DND-41 (cell line): ENCODE data around the gene ARRDC1.
A peak's percentile ranks its signal among the peaks of the same experiment; 100 is the strongest.

Experiments
- ATAC-seq: fragments of 200-7000 bp; cut with Tn5 transposase; 3 replicates; pipeline ENCODE4 v1.9.1; 2021; ENCODE audit warnings: low read depth; ENCODE audit not compliant: insufficient read depth
- DNase-seq: peaks from one replicate; pipeline ENCODE4 v3.0.0-alpha.2; 2020
- H2AFZ ChIP-seq: 2 replicates; pipeline ENCODE4 v1.6.0; 2012; ENCODE audit warnings: low read depth, low read length
- H3K27ac ChIP-seq: 2 replicates; pipeline ENCODE4 v1.5.1; 2012; ENCODE audit warnings: low read length, inconsistent platforms
- H3K27me3 ChIP-seq: fragments of 200-600 bp; sonication (generic); 2 replicates; pipeline ENCODE4 v1.6.0; 2012; ENCODE audit warnings: low read length, mild to moderate bottlenecking, inconsistent platforms; ENCODE audit not compliant: insufficient read depth, poor library complexity
- H3K36me3 ChIP-seq: 2 replicates; pipeline ENCODE4 v1.5.1; 2012; ENCODE audit warnings: low read length, inconsistent platforms; ENCODE audit not compliant: insufficient read depth
- H3K4me1 ChIP-seq: 2 replicates; pipeline ENCODE4 v1.5.1; 2012; ENCODE audit warnings: mild to moderate bottlenecking, low read length; ENCODE audit not compliant: insufficient read depth
- H3K4me2 ChIP-seq: 2 replicates; pipeline ENCODE4 v1.6.0; 2012; ENCODE audit warnings: mild to moderate bottlenecking, moderate library complexity, low read length, inconsistent platforms; ENCODE audit not compliant: insufficient read depth
- H3K4me3 ChIP-seq, 2 experiments: fragments of 200-600 bp in 1 of 2; shearing (Covaris generic) in 1 of 2; 2 replicates each; pipeline ENCODE4 v1.5.1; 2012 to 2016; ENCODE audit warnings: inconsistent platforms in 2 of 2, low read length in 2 of 2, mild to moderate bottlenecking in 2 of 2, low read depth in 1 of 2, moderate library complexity in 1 of 2
- H3K79me2 ChIP-seq: 2 replicates; pipeline ENCODE4 v1.6.0; 2012; ENCODE audit warnings: low read length, inconsistent platforms; ENCODE audit not compliant: insufficient read depth
- H3K9ac ChIP-seq: 2 replicates; pipeline ENCODE4 v1.6.0; 2012; ENCODE audit warnings: low read depth, mild to moderate bottlenecking, inconsistent platforms, low read length, moderate library complexity
- H3K9me3 ChIP-seq: 2 replicates; pipeline ENCODE4 v1.5.1; 2012; ENCODE audit warnings: low read length, moderate library complexity, mild to moderate bottlenecking, inconsistent platforms; ENCODE audit not compliant: insufficient read depth, severe bottlenecking
- H4K20me1 ChIP-seq: 2 replicates; pipeline ENCODE4 v1.6.0; 2012; ENCODE audit warnings: low read length; ENCODE audit not compliant: insufficient read depth
- CTCF ChIP-seq: IDR thresholded peaks from 2 replicates; pipeline ENCODE4 v1.5.1; 2012; ENCODE audit warnings: borderline replicate concordance, low read length, moderate library complexity, mild to moderate bottlenecking; ENCODE audit not compliant: poor library complexity, severe bottlenecking; ENCODE audit errors: extremely low read depth
- EZH2 ChIP-seq: IDR thresholded peaks from 3 replicates; pipeline ENCODE4 v1.6.1; 2012; ENCODE audit warnings: borderline replicate concordance, low read depth, mild to moderate bottlenecking, moderate library complexity, low read length, inconsistent platforms; ENCODE audit not compliant: severe bottlenecking

Gene ARRDC1

GRCh38 chr9:137586854-137587253, 18.6 kb upstream of the ARRDC1 start:
- no peak overlapping the region for H3K9ac ChIP-seq
- no peak overlapping the region for H3K4me3 ChIP-seq
- peaks cover 67% of the 10 kb centered on the region for H4K20me1 ChIP-seq
- ATAC-seq: no peak
- no peak overlapping the region for H3K27ac ChIP-seq
- no peaks in the 10 kb centered on the region for H3K9me3 ChIP-seq
- no peaks in the 10 kb centered on the region for H3K27me3 ChIP-seq
- H3K79me2 ChIP-seq: peaks cover 31% of the 10 kb centered on the region
- TF ChIP-seq CTCF (no peak), EZH2 (no peak)
- peaks cover 69% of the 10 kb centered on the region for H3K36me3 ChIP-seq
- peaks cover 29% of the 10 kb centered on the region for H3K4me1 ChIP-seq
- DNase-seq: no peak
- H3K4me2 ChIP-seq: no peak overlapping the region
- no peak overlapping the region for H2AFZ ChIP-seq

- H3K27ac ChIP-seq: no peak overlapping the region
- ATAC-seq (no peak), DNase-seq (no peak)
- peak overlapping the region; percentile 86 for H3K4me2 ChIP-seq
- no peaks in the 10 kb centered on the region for H3K27me3 ChIP-seq
- peaks cover 29% of the 10 kb centered on the region for H3K4me1 ChIP-seq
- H3K9ac ChIP-seq: peak overlapping the region; percentile 86
- peaks cover 55% of the 10 kb centered on the region for H3K36me3 ChIP-seq
- TF ChIP-seq CTCF (no peak), EZH2 (no peak)
- H4K20me1 ChIP-seq: peaks cover 60% of the 10 kb centered on the region
- H3K4me3 ChIP-seq: no peak overlapping the region
- H3K9me3 ChIP-seq: no peaks in the 10 kb centered on the region
- H2AFZ ChIP-seq: no peak overlapping the region
- peaks cover 29% of the 10 kb centered on the region for H3K79me2 ChIP-seq
These were observed 17.2 kb upstream of the ARRDC1 start for GRCh38 chr9:137588311-137588710.

- Histone ChIP-seq H3K27ac (peak overlapping the region; percentile 50; the same call in 1 of the 2 replicates), H2AFZ (no peak overlapping the region), H3K36me3 (peaks cover 49% of the 10 kb centered on the region), H4K20me1 (peaks cover 54% of the 10 kb centered on the region), H3K27me3 (no peaks in the 10 kb centered on the region), H3K4me3 (peak overlapping the region; percentile 68 to 83; a peak in 3 of 4 replicates), H3K9me3 (no peaks in the 10 kb centered on the region), H3K79me2 (peaks cover 29% of the 10 kb centered on the region), H3K9ac (peak overlapping the region; percentile 86), H3K4me1 (peaks cover 29% of the 10 kb centered on the region), H3K4me2 (peak overlapping the region; percentile 86)
- DNase-seq: no peak
- no peak for ATAC-seq
- no peak for TF ChIP-seq EZH2
- TF ChIP-seq CTCF: no peak
These were observed 16.6 kb upstream of the ARRDC1 start for GRCh38 chr9:137588891-137589290.
